A673 (cell line): Measurements from ENCODE around the gene PLA2G4B.

Source experiments
- EZH2 ChIP-seq: fragments of 200-600 bp; sonication (generic); IDR thresholded peaks from 2 replicates; pipeline ENCODE4 v1.6.1; 2017; ENCODE audit warnings: borderline replicate concordance, low read depth, mild to moderate bottlenecking, mixed read lengths, antibody characterized with exemption, low read length; ENCODE audit not compliant: poor library complexity, severe bottlenecking
- TF ChIP-seq, protein P1 (sequence below): fragments of 300-800, 200-600 bp; sonication (generic); conservative IDR thresholded peaks from 2 replicates; pipeline ENCODE4 v1.5.1; 2017; ENCODE audit warnings: low read depth, mild to moderate bottlenecking, antibody characterized with exemption, low read length, moderate library complexity, mixed read lengths

DNA sequence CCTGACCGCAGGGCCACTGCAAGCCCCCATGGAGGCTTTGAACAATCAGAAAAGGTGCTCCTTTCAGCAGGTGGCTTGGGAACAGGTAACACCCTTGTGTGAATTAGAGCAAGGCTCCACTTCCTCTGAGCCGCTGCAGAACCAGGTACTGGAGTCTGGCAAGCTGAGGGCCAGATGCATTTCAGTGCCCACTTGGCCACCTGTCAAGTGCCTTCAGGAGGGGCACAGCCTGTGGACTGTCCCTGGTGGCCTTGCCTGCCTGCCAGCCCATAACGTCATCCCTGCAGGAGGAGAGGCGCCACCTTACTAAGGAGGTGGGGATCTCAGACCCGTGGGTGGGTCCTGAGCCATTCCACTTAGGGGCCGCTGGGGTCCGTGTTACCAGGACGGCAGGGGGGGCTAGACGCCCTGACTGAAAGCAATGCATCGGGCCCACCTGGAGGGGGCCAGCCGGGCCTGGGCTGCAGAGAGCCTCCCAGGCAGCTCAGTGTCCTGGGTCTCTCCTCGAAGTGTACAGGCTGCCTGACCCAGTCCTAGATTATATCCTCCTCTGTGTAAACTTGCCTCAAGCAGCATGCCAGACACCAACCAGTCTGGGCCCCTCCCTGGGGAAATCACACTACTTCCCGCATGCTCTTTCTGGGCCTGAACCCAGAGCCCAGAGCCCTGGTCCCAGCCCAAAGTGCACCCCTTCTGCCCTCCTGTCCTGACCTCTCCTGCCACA lies 39.1 kb downstream of the PLA2G4B start:
- TF ChIP-seq, protein P1, sequence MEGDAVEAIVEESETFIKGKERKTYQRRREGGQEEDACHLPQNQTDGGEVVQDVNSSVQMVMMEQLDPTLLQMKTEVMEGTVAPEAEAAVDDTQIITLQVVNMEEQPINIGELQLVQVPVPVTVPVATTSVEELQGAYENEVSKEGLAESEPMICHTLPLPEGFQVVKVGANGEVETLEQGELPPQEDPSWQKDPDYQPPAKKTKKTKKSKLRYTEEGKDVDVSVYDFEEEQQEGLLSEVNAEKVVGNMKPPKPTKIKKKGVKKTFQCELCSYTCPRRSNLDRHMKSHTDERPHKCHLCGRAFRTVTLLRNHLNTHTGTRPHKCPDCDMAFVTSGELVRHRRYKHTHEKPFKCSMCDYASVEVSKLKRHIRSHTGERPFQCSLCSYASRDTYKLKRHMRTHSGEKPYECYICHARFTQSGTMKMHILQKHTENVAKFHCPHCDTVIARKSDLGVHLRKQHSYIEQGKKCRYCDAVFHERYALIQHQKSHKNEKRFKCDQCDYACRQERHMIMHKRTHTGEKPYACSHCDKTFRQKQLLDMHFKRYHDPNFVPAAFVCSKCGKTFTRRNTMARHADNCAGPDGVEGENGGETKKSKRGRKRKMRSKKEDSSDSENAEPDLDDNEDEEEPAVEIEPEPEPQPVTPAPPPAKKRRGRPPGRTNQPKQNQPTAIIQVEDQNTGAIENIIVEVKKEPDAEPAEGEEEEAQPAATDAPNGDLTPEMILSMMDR: no peak
- no peak for TF ChIP-seq EZH2
